Stimulated activated naive CD4-positive, alpha-beta T cell treated with Interleukin-2 at 50 U/mL for 16 hours (primary cell): ENCODE measurements around the gene PXDN.

Experiments used
- DNase-seq: peaks from one replicate; lab custom pipeline; 2025; lab: John Stamatoyannopoulos, UW

PXDN gene

GRCh38 chr2:1661891-1662605 is 82.3 kb downstream of the PXDN start:
- DNase-seq: no peak

GRCh38 chr2:1660656-1661640 is 83.4 kb downstream of the PXDN start:
- DNase-seq: no peak

- DNase-seq: no peak
Measured at GRCh38 chr2:1659951-1660565, 84.3 kb downstream of the PXDN start.

- no peak for DNase-seq
Measured at GRCh38 chr2:1658394-1659151, 85.7 kb downstream of the PXDN start.

GRCh38 chr2:1656961-1657841 is 87.1 kb downstream of the PXDN start:
- DNase-seq: no peak

GRCh38 chr2:1656326-1656960 is 87.9 kb downstream of the PXDN start:
- no peak for DNase-seq

GRCh38 chr2:1655461-1655860 is 88.9 kb downstream of the PXDN start:
- DNase-seq: no peak

GRCh38 chr2:1654696-1655374 is 89.5 kb downstream of the PXDN start:
- DNase-seq: no peak

GRCh38 chr2:1653956-1654695 is 90.2 kb downstream of the PXDN start:
- DNase-seq: no peak

GRCh38 chr2:1652034-1652790 is 92.1 kb downstream of the PXDN start:
- no peak for DNase-seq

GRCh38 chr2:1651121-1652033 is 92.9 kb downstream of the PXDN start:
- DNase-seq: no peak

- no peak for DNase-seq
Measured at GRCh38 chr2:1650085-1650872, 94.0 kb downstream of the PXDN start.

- DNase-seq: no peak
Measured at GRCh38 chr2:1649103-1650084, 94.9 kb downstream of the PXDN start.

GRCh38 chr2:1648241-1649102 is 95.8 kb downstream of the PXDN start:
- no peak for DNase-seq
